Esophagus muscularis mucosa (tissue), 4 donors: Measurements from ENCODE around the gene ARHGAP8. TPM values are rescaled to one million over a fixed set of nuclear protein-coding genes. Genes with fewer than 3 reads are reported as not detected.

ENCODE experiments used
- DNase-seq: peaks from one replicate; pipeline ENCODE4 v3.0.0-alpha.2; 2017; ENCODE audit errors: extremely low spot score
- H3K27ac ChIP-seq, 4 donors: fragments of 200-600 bp; sonication (generic); replicated peaks in 1 of 4; 1 replicate in 3 of 4; 2 replicates in 1 of 4; pipeline ENCODE4 v1.5.1; 2016 to 2019; ENCODE audit warnings: mild to moderate bottlenecking in 1 of 4
- H3K27me3 ChIP-seq, 4 donors: fragments of 200-600 bp; sonication (generic); one replicate each; pipeline versions ENCODE4 v1.5.1 to v1.6.0; 2016 to 2019
- H3K36me3 ChIP-seq, 4 donors: fragments of 200-600 bp; sonication (generic); one replicate each; pipeline ENCODE4 v1.5.1; 2016 to 2019
- H3K4me1 ChIP-seq, 4 donors: fragments of 200-600 bp; sonication (generic); one replicate each; pipeline ENCODE4 v1.5.1; 2016 to 2019
- H3K4me3 ChIP-seq, 4 donors: fragments of 200-600 bp; sonication (generic); 1 replicate in 2 of 4; 2 replicates in 2 of 4; pipeline ENCODE4 v1.5.1; 2016 to 2019; ENCODE audit warnings: mild to moderate bottlenecking in 4 of 4, moderate library complexity in 1 of 4
- H3K9me3 ChIP-seq, 4 donors: fragments of 200-600 bp; sonication (generic); 1 replicate in 3 of 4; 2 replicates in 1 of 4; pipeline ENCODE4 v1.5.1; 2016 to 2019
- EP300 ChIP-seq: sonication (generic); formaldehyde crosslinking; IDR thresholded peaks from one replicate; pipeline ENCODE4 v1.6.1; 2017; ENCODE audit warnings: antibody characterized with exemption
- POLR2A ChIP-seq: fragments of 450-650 bp; IDR thresholded peaks from one replicate; pipeline ENCODE4 v1.6.1; 2017; ENCODE audit warnings: antibody characterized with exemption, moderate library complexity, mild to moderate bottlenecking, low read depth
- POLR2AphosphoS5 ChIP-seq, 2 donors: sonication (generic); formaldehyde crosslinking; IDR thresholded peaks; one replicate each; pipeline ENCODE4 v1.6.1; 2017; ENCODE audit warnings: antibody characterized with exemption in 2 of 2
- whole genome bisulfite sequencing: methylation state at CpG from one replicate; pipeline ENCODE4 v1.1.5; 2018; 5-methylcytosine and 5-hydroxymethylcytosine counted together
- intact Hi-C: fragments of 100-400 bp; cut with DNase I; formaldehyde crosslinking; loops from one replicate; pipeline ENCODE4 v1.15.1; 2023
- total RNA-seq, 4 donors: library from RNA; depleted of rRNA; stranded (reverse); fragments of >200 nt; gene quantifications; one replicate each; pipeline versions ENCODE4 v1.1.0 to v1.2.1, GENCODE V29; 2016
- TF ChIP-seq, protein P1 (sequence below), 3 experiments: fragments of 200-600 bp in 2 of 3; fragments of 450-650 bp in 1 of 3; sonication (generic) in 2 of 3; IDR thresholded peaks; one replicate each; pipeline ENCODE4 v1.5.1; 2017 to 2019; ENCODE audit warnings: antibody characterized with exemption in 3 of 3, mild to moderate bottlenecking in 2 of 3, moderate library complexity in 1 of 3

Gene ARHGAP8
- total RNA-seq, 4 donors from 2014 or later: 0.33 to 0.58 TPM; not detected in 2

DNA sequence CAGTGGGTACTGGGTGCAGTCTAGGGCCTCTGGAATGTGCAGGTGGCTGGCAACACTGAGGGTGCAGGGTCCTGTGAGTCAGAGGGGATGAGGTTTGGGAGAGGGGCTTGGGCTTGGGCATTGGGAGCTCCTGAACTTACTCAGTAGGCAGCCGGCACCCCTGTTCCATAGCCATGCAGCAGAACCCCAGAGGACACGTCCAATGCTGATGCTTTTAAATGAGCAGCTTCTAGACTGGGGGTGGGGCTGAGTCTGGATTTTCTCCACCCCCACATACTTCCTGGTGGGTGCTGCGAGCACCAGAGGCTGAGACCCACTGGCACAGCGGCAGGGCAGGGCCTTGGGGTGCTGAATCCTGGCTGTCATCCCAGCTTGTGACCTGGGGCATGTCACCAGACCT lies 71.4 kb downstream of the ARHGAP8 start:
- 95% methylated on average over 4 of the region's 4 CpGs for WGBS
- intact Hi-C loops: loop anchor here (5.0 kb wide), 1 partner anchor 273 kb away; no protein-coding TSS in a partner anchor
- TF ChIP-seq EP300: no peak
- TF ChIP-seq, protein P1, sequence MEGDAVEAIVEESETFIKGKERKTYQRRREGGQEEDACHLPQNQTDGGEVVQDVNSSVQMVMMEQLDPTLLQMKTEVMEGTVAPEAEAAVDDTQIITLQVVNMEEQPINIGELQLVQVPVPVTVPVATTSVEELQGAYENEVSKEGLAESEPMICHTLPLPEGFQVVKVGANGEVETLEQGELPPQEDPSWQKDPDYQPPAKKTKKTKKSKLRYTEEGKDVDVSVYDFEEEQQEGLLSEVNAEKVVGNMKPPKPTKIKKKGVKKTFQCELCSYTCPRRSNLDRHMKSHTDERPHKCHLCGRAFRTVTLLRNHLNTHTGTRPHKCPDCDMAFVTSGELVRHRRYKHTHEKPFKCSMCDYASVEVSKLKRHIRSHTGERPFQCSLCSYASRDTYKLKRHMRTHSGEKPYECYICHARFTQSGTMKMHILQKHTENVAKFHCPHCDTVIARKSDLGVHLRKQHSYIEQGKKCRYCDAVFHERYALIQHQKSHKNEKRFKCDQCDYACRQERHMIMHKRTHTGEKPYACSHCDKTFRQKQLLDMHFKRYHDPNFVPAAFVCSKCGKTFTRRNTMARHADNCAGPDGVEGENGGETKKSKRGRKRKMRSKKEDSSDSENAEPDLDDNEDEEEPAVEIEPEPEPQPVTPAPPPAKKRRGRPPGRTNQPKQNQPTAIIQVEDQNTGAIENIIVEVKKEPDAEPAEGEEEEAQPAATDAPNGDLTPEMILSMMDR (IDR thresholded peaks at IDR 0.05): no peak
- TF ChIP-seq POLR2A: no peak
- no peak for TF ChIP-seq POLR2AphosphoS5 (IDR thresholded peaks at IDR 0.05)
- peaks cover 0 to 6% (median 3%) of the 10 kb centered on the region in 4 donors for H3K4me1 ChIP-seq
- H3K9me3 ChIP-seq: no peaks in the 10 kb centered on the region
- H3K4me3 ChIP-seq: no peak overlapping the region
- H3K27me3 ChIP-seq: peaks cover 0 to 72% (median 0%) of the 10 kb centered on the region in 4 donors
- H3K36me3 ChIP-seq: no peaks in the 10 kb centered on the region
- no peak for DNase-seq
- no peak overlapping the region for H3K27ac ChIP-seq

DNA sequence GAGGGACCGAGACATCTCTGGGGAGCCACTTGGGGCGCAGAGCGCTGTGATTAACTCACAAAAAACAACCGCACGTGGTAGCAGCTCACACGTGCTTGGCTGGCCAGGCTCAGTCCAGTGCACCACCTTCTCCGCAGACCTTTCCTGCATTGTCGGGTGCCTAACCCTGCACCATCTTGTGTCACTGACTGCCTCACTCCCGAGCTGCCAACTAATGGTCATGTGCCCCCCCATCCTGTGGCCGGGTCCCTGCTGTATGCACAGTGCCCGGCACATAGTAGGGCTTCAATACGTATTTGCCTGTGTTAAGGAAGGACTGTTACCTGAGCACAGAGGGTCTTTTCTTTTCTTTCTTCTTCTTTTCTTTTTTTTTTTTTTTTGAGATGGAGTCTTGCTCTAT lies 71.9 kb downstream of the ARHGAP8 start:
- DNase-seq: no peak
- intact Hi-C loops: loop anchor here (5.0 kb wide), 1 partner anchor 273 kb away; no protein-coding TSS in a partner anchor
- 93% methylated on average over 12 of the region's 12 CpGs for WGBS
- no peak overlapping the region for H3K4me3 ChIP-seq
- H3K36me3 ChIP-seq: no peaks in the 10 kb centered on the region
- TF ChIP-seq EP300 (no peak), POLR2A (no peak), POLR2AphosphoS5 (IDR thresholded peaks at IDR 0.05) (no peak)
- TF ChIP-seq, protein P1 (IDR thresholded peaks at IDR 0.05): no peak
- H3K27me3 ChIP-seq: peaks cover 0 to 72% (median 0%) of the 10 kb centered on the region in 4 donors
- H3K27ac ChIP-seq: no peak overlapping the region
- H3K9me3 ChIP-seq: no peaks in the 10 kb centered on the region
- H3K4me1 ChIP-seq: peaks cover 0 to 6% (median 3%) of the 10 kb centered on the region in 4 donors

DNA sequence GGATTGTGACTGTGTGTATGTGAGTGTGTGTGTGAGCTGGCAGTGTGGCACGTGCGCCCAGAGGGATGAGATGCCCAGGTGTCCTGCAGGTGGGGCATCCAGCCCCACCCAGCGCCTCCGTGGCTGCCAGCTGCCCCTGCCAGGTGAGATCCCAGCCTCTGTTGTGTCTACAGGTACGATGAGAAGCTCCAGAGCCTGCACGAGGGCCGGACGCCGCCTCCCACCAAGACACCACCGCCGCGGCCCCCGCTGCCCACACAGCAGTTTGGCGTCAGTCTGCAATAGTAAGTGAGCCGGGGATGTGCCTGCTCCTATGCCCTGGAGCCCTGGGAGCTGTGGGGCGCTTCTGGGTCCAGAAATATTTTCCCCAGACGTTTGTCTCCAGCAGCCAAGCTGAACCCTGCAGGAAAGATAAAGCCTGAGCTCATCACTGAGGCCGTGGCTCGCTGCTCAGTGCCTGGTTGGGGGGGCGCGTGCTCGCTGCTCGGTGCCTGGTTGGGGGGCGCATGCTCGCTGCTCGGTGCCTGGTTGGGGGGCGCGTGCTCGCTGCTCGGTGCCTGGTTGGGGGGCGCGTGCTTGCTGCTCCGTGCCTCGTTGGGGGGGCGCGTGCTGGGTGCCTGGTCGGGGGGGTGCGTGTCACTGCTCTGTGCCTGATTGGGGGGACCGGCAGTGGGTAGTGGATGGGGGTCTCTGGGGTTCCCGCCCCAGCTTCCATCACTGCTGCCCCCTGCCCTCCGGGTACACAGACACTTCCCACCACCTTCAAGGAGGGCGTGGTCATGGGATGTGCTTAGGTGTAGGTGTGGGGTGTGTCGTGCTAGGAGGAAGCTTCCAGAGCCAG lies 73.2 kb downstream of the ARHGAP8 start:
- intact Hi-C loops: no loop called here
- TF ChIP-seq EP300: no peak
- TF ChIP-seq POLR2A: no peak
- TF ChIP-seq POLR2AphosphoS5 (IDR thresholded peaks at IDR 0.05): no peak
- TF ChIP-seq, protein P1 (IDR thresholded peaks at IDR 0.05): no peak

DNA sequence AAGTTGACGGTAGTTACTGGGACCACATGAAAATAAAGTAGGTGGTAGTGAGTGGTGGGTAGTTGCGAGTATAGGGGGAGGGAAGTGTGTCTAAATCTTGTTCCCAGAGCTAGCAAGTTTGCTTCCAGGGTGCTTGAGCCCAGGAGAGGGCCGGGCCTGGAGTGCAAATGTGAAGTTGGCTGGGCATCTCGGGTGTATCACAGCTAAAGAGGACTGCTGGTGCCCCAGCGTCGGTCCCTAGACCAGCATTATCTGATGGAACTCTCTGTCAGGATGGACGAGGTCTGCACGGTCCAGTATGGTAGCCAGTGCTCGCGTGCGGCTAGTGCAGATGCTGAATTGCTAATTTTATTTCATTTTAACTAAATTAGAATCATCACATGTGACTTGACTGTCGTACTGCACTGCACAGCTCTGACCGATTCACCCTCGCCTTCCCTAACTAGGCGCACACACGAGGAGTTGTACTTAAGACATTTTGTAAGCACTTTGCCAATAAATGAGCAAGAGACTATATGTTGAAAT lies 75.4 kb downstream of the ARHGAP8 start:
- no peaks in the 10 kb centered on the region for H3K4me1 ChIP-seq
- no peak for TF ChIP-seq POLR2A
- no peak for TF ChIP-seq POLR2AphosphoS5 (IDR thresholded peaks at IDR 0.05)
- TF ChIP-seq EP300: no peak
- TF ChIP-seq, protein P1 (IDR thresholded peaks at IDR 0.05): no peak
- DNase-seq: no peak
- peaks cover 0 to 14% (median 4%) of the 10 kb centered on the region in 4 donors for H3K9me3 ChIP-seq
- H3K27me3 ChIP-seq: peaks cover 0 to 40% (median 0%) of the 10 kb centered on the region in 4 donors
- WGBS: 92% methylated on average over 16 of the region's 16 CpGs
- H3K4me3 ChIP-seq: no peak overlapping the region
- no peak overlapping the region for H3K27ac ChIP-seq
- no peaks in the 10 kb centered on the region for H3K36me3 ChIP-seq
- intact Hi-C loops: no loop called here

More for the DNA sequence above, 73.2 kb downstream of the ARHGAP8 start:
- Histone ChIP-seq H3K36me3 (no peaks in the 10 kb centered on the region), H3K9me3 (no peaks in the 10 kb centered on the region), H3K4me3 (no peak overlapping the region), H3K27ac (no peak overlapping the region), H3K27me3 (peaks cover 0 to 61% (median 0%) of the 10 kb centered on the region in 4 donors), H3K4me1 (peaks cover 0 to 4% (median 2%) of the 10 kb centered on the region in 4 donors)
- 82% methylated on average over 9 of the region's 43 CpGs for WGBS
- DNase-seq: no peak
